Central memory CD4-positive, alpha-beta T cell (primary cell): ENCODE results near the gene SELP.

Source experiments
- DNase-seq: peaks from one replicate; pipeline ENCODE4 v3.0.0; 2022

The SELP gene

DNA sequence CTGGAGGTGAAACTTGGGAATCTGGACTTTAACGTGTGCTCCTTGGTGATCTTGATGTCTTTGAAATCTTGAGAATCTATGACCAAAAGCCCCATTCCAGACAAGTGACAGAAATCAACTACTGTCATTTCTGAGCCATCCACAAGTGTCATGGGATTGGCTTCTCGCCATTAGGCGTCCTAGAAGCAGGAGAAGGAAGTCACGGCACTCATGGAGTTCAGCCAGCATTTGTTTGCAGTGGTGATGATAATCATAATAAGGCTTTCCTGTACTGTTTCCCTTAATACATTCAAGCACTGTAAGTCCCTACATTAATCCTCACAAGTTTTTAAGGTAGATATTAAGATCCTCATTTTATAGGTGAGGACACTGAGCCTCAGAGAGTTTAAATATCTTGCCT is 55.6 kb downstream of the SELP start:
- DNase-seq: no peak

DNA sequence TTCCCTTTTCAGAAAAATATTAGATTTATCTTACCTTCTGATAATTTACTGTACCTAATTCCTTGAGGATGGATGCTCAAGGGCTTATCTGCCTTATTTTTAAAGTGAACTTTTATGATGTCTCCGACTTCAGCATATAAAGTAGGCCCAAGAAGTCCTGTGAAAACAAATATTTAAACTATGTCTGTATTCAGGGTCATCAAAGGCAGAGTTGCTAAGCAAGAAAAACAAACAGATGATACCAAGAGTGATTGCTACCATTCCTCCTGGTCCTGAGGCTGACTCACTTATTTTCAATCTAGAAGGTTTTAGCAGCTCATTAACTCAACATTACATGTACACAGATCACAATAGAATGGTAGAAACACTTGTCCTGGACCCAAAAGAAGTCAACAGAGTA is 57.7 kb downstream of the SELP start:
- peak; percentile 24 for DNase-seq

DNA sequence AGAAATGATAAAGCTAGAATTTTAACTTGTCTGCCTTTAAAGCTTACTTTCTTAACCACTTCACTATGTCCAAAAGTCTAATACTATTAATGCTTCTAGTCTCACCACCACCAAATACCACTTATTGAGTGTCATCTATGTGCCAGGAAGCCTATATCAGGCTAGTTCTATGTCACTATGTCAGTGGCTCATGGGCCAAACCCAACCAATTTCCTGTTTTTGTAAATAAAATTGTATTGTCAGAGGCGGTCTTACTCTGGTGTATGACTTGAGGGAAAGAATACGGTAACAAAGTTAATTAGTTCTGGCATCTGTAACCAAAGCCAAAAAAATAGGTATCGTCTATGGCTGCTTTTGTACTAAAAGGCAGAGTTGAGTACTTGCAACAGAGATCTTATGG is 58.5 kb downstream of the SELP start:
- no peak for DNase-seq

DNA sequence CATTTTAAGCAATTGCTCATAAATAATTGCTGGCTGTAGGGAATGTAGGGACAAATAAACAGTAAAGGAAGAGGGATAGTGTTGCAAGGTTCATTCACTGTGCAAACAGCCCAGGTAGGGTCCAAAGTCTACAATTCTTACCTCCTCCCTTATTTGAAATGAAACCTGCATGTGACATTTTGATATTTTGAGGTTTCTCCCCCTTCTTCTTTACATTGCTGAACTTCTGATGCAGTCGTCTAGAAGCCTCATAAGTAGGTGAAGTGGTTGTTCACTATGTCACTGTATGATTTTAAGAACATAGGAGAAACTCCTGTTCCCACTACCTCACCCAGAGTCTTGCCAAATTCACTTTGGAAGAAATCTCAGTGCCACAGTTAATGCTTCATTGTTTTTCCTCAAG is 59.8 kb downstream of the SELP start:
- no peak for DNase-seq

DNA sequence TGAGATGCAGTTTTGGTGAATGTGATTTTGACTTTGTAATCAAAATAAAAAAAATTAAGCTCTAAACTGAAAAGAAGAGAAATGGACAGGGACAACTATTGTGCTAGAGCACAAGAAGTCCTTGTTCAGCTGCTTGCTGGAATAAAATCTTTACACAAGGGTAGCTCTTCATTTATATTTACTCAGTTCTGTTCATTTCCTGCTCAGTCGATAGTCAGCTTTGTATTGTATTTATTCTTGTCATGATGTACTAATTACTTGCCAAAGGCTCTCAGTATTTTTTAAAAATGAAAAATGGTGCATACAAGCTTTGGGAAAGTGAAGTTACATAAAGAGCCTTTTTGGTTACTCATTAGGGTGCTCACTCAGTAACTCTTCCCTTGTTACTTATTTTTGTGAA is 61.4 kb downstream of the SELP start:
- no peak for DNase-seq

DNA sequence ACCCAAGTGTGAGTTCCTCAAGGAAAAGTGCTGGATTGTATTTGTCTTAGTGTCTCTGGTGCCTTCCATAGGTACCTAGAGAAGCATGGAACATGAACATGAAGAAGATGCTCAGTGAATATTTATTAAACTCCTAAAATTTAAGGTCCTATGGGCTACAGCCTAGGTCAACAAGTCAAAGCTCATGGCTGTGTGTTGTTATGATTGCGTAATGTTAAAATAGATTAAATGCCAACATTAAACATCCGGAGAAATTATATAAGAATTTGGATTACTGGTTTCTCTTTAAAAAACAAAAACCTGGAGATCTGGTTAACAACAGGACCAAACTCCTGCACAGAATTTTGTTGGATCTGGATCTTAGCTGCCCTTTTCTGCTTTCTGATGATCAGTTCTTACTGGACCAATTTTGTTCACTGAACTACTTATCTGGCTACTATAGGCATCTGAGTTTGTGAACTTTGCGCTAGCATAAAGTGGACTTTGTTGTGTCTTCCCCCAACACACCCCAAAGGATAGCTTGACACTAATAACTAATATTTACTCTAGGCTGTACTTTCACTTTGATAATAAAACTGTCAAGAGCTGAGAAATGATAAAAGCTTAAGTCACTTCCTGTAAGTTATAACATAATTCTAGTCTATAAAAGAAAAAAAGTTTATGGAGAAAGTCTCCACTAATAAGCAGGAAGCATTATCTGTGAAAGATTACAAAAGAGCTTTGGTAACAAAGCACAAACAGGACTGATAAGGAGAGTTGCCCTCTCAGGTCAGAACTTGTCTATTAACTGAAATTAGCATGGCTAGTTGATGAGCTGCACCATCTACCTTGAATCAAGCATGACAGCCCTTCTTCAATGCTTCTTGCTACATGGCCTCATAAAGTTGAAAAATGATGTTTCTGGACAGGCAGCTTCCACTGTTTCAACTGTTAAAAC is 64.3 kb downstream of the SELP start:
- no peak for DNase-seq

DNA sequence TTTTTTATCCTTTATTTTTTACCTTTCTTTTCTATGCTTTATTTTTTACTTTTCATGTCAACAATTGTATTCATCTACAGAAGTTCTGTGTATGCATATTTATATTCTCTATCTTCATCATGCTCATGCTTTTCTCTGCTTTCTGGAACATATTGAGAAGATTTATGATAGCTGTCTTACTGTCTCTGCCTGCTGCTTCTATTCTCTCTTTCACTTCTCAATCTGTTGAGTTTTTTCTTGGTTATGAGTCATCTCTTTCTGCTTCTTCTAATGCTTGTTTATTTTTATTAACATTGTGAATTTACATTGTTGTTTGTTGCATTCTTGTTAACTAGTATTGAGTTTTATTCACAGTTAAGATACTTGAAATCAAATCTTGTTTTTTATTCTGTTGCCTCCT is 66.3 kb downstream of the SELP start:
- no peak for DNase-seq

DNA sequence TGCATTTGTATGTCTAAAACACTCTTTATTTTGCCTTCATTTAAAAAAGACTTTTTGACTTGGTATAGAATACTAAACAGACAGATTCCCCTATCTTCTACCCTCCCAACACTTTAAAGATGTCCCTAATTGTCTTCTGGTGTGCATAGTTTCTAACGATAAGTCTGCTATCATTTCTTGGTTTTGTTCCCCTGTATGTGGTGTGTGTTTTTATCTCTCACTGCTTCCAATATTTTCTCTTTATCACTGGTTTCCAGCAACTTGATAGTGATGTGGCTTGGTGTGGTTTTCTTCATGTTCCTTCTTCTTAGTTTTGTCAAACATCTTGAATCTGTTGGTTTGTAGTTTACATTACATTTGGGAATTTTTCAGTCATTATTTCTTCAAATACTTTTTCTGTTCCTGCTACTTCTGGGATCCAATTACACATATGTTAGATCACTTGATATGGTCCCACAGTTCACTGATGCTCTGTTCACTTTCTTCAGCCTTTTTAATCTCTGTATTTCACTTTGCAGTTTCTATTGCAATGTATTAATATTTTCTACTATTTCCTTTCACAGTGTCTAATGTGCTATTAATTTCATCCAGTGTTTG is 66.8 kb downstream of the SELP start:
- no peak for DNase-seq

DNA sequence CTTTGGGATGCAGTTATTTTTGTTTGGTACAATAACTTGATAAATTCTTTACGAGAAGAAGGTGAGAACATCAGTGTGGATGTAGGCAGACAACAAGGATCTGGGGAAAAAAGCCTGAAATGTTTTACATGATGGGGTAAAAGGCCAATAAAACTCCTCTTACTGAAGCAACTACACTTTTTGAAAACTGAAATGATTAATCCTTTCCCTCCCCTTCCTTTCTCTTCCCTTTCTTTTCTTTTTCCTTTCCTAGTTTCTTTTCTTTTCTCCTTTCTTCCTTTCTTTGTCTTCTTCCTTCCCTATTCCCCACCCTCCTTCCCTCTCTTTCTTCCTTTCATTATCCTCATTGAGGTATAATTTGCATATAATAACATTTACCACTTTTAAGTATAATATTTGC is 68.2 kb downstream of the SELP start:
- DNase-seq: no peak

DNA sequence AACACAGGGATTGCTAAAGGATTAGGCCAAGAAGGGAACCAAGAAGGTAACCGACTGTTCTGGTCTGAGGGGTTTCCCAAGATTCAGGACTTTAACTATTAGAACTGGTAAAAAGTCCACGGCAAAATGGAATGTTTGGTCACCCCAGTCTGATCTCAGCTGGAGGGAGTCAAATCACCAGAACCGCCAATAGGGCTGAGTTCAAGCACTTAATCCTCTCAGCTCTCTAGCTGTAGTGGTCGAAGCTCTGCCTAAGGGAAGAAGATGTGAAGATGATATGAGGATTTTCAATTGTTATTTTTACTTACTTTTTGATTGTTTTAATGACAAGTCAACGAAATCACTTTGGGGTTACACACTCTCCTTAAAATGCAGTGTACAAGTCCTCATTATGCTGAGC is 72.8 kb downstream of the SELP start:
- DNase-seq: no peak

DNA sequence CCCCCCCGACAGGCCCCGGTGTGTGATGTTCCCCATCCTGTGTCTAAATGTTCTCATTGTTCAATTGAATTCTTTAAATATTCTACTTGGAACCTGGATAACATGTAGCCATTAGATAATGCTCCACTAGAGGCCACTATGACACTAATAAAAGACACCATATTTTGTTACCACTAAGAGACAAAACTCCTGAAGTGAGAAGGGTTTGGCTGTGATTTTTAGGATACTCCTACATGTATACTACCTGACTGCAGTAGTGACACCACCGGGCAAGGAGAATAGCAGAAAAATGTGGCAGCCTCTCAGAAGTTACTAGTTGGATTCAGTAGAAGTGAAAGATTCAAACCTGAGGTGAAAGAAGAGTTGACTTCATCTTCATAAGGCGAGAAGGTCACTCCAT is 79.6 kb downstream of the SELP start:
- DNase-seq: peak; percentile 38

DNA sequence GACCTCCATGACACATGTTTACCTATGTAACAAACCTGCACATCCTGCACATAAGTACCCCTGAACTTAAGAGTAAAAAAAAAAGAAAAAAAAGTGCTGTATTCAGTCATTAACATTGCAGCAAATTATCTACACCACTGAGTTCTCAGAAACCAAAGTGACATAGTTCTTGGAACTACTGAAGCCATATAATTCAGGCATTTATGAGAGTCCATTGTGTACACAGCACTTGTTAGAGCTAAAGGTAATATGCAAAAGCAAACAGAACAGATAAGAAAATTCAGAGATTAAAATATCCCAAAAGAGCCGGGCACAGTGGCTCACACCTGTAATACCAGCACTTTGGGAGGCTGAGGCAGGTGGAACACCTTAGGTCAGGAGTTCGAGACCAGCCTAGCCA is 81.6 kb downstream of the SELP start:
- DNase-seq: no peak

DNA sequence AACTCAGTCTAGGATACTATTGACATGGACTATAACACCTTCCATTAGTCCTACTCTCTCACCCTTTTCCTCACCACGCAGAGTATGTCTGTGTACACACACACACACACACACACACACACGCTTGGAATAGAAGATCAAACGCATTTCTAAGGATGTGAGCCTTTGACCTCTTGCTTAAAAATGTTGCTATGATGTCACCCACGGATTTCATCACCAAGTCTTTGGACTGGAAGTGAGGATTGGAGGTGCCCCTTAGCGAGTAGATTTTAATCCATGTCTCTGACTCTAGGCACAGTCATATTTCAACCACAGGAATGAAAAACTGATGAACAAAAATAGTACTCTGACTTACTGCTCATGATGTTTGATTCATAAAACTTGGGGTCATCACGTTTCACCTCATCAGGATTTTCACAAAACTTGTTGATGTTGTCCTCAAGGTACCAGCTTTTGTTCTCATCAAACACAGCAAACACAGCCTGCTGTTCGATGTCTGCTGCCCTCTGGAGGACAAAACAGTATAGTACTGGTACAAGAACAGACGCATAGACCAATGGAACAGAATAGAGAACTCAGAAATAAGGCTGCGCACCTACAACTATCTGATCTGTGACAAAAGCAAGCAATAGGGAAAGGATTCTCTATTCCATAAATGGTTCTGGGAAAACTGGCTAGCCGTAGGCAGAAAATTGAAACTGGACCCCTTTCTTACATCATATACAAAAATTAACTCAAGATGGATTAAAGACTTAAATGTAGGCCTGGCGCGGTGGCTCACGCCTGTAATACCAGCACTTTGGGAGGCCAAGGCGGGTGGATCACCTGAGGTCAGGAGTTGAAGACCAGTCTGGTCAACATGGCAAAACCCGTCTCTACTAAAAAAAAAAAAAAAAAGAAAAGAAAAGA is 83.6 kb downstream of the SELP start:
- peak; percentile 59 for DNase-seq

DNA sequence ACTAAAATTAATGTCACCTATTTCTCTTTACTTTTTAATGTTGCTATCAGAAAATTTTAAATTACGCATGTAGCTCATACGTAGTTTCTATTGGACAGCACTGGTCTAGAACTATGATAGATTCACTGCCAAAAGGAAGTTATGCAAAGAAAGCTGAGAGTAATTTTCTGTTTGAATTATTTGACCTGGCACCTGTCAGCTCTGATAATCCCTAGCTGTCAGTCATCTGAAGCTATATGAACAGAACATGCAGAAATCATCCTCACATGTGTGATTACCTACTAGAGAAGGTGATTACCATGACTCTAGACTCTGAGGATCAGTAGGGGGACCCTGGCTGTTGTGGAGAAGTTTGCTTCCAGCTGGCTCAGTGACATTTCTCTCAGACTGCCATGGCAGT is 84.5 kb downstream of the SELP start:
- no peak for DNase-seq

DNA sequence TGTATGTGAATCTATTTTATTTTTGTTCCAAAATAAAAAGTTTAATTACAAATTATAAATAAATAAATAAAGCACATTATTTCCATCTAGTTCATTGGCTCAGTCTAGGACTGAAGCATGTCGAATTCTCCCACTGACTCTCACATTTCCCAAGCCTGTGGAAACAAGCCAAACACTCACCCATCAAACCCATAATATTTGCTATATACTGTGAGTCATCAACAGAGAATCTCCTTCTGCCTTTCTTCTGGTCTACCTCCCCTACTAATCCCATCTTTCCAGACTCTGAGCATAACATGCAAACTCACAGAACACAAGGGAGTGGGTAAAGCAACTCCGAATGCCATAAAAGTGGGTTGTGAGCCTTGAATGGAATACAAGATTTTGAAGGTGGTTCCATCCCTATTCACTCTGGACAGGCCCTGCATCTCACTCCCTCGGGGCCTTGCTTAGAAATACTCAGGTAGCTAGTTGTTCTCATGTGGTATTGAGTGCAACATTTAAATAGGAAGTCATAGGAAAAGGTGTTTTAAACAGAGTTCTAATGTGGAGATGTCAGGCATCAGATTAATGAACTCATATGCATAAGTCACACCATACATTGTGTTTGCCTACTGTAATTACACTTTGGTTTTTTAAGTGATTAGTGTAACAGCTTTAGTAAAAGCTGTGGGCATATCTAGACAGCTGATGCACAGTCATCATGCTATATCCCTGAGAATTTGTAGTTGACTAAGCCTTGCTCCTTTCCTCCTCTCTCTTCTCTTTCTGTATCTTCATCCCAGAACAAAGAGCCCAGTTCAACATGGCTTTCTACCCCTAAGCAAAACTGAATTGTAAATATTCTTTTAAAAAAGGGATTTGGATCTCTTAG is 90.7 kb downstream of the SELP start:
- no peak for DNase-seq
